Sciatic nerve (tissue), 2 donors: ENCODE measurements around the gene DNAL4. TPM values are rescaled to one million over a fixed set of nuclear protein-coding genes. Genes with fewer than 3 reads are reported as not detected.
A peak's percentile ranks its signal among the peaks of the same experiment; 100 is the strongest.

Source experiments
- ATAC-seq: fragments of 200-7000 bp; cut with Tn5 transposase; one replicate; pipeline ENCODE4 v1.9.1; 2020; ENCODE audit warnings: mild to moderate bottlenecking, moderate library complexity
- DNase-seq: peaks from one replicate; pipeline ENCODE4 v3.0.0-alpha.2; 2020; ENCODE audit warnings: low spot score
- intact Hi-C: fragments of 100-400 bp; cut with DNase I; formaldehyde crosslinking; loops from one replicate; pipeline ENCODE4 v1.14.2; 2022
- total RNA-seq: library from RNA; stranded (reverse); fragmentation: NEBNext Ultra II Directional; extraction: Animal tissue kit (Norgen Biotek cat#: 25700); gene quantifications from one replicate; pipeline ENCODE4 v1.2.1, GENCODE V29; 2021
- donor health status: DM: no; HTN: no; CAD: no.
- donor health status: DM: no; HTN: no; CAD: no.

The DNAL4 gene
- total RNA-seq, 1 donor from 2014 or later, result 11.1 TPM

DNA sequence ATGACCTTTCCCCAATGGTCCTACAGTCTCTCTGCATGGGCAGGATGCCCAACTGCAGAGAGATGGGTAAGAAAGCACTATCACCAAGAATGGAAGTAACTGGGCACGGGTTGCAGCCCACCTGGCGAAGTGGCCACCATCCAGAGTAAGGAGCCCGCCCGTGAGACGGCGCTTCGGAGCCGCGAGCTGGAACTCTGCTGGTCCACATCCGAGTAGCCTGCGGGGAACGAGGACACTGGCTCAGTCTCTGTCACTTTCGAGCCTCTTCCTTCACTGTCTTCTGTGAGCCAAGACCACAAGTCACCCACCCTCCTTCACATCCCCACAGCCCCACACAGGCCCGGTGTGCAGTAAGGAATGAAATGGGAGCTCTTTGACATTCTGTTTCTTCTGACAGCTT lies 43.8 kb downstream of the DNAL4 start:
- no peak for ATAC-seq
- intact Hi-C loops, result no loop called here
- DNase-seq, result no peak

DNA sequence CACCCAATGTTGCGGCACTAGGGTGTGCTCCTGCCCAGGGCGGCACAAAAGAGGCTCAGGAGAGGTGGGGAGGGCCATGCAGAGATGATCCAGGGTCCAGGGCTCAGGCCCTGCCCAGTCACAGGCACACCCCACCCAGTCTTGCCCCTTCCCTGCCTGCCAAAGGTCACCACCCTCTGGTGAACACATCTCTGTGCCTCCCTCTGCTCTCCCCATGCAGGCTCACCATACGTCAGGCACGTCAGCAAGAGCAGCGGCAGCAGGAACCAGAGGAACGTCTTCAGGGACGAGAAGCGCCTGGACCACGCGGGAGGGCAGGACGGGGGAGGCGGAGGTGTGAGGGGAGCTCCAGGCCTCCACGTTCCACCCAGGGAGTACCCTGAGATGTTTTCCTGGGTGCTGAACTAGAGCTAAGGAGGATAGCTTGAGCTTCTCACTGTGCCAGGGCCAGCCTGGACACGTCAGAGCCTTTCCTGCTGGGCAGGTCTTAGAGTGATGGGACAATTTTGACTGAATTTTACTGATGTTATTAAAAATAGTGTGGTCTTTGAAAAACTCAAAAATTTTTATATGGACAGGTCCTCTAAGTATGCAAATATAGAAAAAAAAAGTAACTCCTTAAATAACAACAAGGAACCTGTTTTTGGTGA lies 45.3 kb downstream of the DNAL4 start:
- DNase-seq (no peak), ATAC-seq (no peak)
- intact Hi-C loops, result no loop called here

DNA sequence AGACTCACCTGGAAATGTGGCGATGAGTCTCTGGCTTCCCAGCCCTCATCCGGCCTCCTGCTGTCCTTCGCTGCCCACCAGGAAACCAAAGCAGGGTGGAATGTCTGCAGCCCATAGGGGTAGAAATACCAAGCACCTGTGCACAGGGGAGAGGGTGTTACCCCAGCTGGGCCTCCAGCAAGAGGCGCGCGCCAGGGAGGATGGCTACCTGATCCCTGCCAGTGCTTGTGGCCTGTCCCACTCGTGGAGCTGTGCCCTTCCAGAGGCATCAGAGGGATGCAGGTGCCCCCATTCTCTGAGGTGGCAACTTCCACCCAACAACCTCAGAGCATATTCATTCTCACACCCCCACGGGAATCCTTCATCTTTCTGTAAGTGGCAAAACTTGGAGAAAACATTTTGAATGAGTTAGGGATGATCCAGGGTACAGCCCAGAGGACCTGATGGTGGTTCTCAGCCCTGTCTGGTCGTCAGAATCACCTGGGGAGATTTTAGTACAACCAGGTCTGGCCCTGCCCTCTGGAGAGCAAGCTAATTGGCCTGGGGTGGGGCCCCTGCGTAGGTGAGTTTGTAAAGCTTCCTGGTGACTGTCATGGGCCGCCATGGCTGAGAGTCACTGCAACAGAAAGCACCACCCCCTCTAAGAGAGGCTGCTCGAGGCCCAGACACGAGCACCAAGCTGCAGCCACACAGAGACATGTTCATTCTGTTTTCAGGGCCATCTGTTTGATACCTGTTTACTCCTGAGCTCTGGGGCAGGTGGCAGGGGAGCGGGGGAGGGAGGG lies 48.1 kb downstream of the DNAL4 start:
- ATAC-seq, result no peak
- intact Hi-C loops, result no loop called here
- DNase-seq, result no peak

DNA sequence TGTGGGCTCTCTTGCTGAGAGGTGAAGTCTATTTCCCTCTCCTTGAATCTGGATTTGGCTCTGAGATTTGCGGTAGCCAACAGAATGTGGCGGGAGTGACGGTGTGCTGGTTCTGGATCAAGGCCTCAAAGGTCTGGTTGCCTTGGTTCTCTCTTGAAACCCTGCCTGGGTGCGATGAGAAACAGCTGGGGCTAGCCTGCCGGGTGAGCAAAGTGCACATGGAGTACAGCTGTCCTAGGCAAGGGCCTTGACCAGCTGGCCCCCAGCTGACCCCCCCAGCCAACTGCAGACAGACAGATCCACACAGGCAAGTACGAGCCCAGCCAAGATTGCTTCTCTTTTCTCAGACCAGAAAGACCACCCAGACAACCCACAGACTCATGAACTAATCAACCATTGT lies 49.0 kb downstream of the DNAL4 start:
- no peak for DNase-seq
- intact Hi-C loops, result no loop called here
- ATAC-seq, result no peak

DNA sequence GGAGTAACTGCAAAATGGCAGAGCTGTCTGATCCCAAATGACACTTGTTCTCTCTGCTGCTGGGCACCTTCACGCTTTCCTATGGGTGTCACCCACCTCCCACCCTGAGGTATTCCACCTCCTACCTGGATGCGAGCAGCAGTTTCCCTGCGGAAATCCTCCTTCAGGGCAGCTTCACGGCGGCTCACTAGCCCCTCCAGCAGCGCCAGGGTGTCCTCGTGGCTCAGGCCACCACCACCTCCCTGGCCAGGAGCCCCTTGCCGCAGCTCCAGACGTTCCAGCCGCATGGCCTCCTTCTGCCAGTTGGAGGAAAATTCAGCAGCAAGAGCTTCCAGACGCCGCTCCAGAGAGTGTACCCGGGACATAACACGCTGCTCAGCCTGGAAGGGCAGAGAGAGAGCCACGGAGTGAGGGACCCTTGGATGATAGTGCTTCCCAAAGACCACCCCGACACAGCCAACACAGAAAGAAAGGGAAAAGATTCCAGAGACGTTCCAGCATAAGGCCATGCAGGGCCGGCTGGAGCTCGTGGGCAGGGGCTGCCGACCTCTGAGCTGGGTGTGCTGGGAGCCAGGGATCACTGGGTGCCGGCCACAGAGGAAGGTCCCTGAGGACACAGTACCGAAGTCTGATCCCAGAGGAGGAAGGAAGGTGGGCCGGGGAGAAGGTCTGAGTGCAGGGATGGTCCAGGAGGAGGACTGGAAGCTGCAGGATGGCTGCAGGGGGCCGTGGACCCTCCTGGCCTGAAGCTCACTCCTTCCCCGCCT lies 51.6 kb downstream of the DNAL4 start:
- no peak for DNase-seq
- intact Hi-C loops, result no loop called here
- no peak for ATAC-seq

DNA sequence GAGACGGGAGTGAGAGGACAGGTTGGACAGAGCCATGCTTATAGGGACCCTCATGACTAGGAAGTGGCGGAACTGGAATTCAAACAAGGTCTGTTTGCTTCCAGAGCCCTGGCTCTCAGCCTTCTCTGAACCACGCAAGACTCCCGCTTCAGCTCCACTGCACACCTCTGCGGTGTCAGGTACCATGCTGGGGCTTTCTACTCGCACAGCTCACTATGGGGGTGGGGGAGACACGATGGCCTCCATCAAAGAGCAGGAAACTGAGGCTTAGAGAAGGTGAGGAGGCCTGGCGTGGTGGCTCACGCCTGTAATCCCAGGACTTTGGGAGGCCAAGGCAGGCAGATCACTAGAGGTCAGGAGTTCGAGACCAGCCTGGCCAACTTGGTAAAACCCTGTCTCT lies 52.4 kb downstream of the DNAL4 start:
- DNase-seq (no peak), ATAC-seq (no peak)
- intact Hi-C loops, result no loop called here

DNA sequence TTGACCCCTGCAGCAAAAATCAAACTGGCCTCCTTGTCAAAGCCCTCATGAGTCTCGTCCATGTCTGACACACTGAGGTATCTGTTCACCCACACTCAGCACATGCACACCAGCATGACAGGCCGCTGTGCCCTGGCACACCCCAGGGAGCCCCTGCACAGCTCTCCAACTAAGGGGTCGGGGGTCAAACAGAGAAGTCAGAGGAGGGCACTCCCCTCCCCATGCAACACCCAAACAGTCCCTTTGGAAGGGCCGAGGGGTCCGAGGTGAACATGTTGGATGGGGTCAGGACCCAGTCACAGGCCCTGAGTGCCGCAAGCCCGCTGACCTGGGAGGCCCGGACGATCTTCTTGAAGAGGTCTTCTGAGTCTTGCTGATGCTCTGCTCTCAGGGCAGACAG lies 52.8 kb downstream of the DNAL4 start:
- no peak for ATAC-seq
- DNase-seq, result no peak
- intact Hi-C loops, result no loop called here

DNA sequence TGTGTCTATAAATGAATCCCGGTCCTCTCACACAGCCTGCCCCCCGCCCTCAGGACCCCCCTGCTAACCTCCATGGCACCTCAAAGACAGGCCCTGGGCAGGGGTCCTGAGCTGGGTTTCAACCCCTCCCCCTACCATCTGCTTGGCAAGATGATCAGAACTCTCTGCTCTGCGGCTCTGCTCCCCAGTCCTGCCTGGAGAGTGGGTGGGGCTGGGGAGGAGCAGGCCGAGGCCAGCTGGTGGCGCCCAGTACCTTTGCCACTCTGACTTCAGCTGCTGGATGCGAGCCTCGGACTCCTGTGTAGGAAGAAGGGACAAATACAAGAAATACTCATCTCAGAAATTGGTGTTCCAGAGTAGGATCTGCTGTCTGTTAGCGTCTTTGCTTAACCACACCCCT lies 53.2 kb downstream of the DNAL4 start:
- ATAC-seq, result no peak
- intact Hi-C loops, result no loop called here
- DNase-seq, result no peak

DNA sequence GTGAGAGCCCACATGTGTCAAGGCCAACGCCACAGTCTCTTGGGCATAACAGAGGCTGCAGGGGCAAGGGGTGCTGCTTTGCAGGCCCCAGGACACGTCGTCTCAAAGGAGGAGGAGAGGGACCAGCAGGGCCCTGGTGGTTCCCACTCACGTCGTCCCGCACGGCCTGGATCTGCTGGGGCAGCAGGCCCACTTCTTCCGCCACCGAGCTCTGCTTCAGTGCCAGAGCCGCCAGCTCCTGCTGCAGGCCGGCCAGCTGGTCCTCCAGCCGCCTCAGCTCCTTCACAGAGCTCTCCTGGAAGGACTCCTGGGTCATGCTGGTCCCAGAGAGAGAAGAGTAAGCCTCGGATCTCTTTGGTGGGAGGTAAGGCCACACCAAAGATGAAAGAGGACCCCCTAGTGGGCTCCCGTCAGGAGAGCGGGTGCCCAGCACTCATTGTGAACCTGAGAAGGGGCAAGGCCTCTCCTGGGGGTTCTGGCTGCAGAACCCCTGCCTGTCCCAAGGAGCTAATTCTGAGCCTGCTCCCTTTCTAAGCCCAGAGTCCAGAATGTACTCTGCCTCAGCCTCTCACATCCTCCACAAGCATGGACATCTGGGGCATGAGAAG lies 53.7 kb downstream of the DNAL4 start:
- no peak for DNase-seq
- no peak for ATAC-seq
- intact Hi-C loops, result no loop called here

DNA sequence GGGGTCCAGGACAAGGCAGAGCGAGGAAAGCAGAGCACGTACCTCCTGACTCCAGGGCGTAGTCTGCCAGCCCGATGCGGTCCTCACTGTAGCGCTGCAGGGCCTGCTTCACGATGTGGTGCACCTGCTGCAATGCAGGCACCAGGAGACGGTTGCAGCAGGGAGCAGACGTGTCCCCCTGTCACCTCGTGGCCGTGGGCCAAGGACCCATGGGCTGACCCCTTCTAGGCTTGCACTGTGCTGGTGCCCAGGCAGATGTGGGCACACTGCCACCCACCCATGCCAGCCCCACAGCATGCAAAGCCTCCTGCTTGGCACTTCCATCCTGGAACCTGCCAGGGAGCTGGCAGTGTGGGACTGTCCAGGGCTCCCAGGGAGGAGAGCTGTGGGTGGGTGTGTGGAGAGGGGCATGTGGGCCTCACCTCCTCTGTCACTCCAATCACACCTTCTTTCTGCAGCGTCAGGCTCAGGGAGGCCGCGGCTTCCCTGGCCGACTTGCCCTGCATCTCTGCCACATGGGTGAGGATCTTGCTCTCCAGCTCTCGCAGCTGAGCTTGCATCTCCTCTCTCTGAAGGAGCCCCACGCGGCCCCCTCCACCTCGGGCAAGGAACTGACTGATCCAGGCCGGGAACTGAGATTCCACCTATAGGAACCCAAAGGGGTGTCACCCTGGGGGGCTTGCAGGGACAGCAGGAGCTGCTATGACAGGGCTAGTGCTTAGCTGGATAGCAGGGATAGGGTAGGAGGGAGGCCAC lies 54.5 kb downstream of the DNAL4 start:
- intact Hi-C loops, result no loop called here
- DNase-seq, result no peak
- no peak for ATAC-seq

DNA sequence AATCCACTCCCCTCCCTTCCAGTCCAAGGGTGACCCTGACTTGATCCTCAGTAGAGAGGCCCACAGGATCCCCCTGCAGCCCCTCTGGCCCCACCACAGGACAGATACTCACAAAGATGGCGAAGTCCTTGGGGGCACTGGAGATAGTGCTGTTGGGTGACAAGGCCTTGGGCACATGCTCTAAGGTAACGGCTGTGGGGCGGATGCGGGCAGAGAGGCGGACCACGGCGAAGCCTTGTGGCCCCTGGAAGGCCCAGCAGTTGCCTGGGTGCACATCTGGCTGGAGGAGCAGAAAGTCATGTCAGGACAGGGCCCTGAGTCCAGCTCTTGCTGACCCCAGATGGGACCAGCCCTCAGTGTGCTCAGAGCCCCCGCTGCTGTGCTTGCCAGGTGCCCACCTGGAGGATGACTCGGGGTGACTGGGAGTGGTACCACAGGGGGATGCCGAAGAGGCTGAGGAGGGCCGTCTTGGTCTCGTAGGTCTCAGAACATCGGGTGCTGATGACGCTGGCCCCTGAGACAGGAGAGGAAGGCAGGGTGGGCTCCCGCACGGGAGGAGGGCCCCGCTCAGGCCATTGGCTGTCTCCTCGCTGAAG lies 55.4 kb downstream of the DNAL4 start:
- intact Hi-C loops, result no loop called here
- DNase-seq (no peak), ATAC-seq (no peak)

DNA sequence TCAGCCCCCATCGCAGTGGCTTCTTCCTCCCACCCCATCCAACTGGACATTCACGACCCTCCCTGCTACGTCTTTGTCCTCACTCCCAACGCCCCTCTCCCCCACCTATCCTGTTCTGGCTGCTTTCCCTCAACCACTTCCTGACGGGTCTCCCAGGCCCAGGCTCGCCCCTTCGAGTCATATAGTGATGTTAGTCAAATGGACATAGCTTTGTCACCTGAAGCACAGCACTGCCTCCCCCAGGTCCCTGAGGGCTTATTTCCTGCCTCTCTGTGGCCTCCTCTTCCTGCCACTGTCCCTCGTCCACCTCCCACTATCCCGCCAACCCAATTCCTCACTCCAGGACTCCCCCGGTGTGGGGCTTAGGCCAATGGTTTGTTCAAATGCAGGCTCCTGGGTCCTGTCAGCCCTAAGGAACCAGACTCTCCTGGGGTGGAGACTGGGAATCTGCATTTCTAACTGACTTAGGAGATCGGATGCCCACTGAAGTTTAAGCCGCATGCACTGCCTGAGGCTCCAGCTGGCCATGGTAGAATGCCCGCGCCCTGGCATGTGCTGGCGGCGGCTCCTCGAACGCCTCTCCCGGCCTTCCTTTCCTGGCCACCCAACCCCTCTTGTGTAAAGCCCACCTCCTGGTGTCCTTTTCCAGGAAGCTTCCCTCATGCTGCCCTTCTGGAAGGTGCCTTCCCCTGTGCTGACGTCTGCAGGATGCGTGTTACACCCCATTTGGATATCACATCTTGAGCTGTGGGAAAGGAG lies 56.5 kb downstream of the DNAL4 start:
- DNase-seq (no peak), ATAC-seq (no peak)
- intact Hi-C loops, result no loop called here

DNA sequence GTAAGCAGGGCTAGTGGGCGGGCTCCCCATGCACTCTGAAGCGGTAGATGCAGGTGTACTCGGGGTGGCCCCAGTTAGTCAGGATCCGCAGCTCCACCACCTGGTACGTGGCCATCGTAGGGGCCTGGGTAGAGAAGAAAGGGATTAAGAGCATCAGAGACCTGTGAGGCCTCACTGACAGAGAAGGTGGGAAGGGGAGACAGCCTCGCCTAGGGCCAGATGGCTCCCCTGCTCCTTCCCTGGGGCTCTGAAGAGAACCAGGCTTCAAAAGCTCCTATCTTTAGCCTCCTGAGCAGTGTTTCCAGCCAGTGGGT lies 57.7 kb downstream of the DNAL4 start:
- no peak for DNase-seq
- intact Hi-C loops, result no loop called here
- no peak for ATAC-seq

DNA sequence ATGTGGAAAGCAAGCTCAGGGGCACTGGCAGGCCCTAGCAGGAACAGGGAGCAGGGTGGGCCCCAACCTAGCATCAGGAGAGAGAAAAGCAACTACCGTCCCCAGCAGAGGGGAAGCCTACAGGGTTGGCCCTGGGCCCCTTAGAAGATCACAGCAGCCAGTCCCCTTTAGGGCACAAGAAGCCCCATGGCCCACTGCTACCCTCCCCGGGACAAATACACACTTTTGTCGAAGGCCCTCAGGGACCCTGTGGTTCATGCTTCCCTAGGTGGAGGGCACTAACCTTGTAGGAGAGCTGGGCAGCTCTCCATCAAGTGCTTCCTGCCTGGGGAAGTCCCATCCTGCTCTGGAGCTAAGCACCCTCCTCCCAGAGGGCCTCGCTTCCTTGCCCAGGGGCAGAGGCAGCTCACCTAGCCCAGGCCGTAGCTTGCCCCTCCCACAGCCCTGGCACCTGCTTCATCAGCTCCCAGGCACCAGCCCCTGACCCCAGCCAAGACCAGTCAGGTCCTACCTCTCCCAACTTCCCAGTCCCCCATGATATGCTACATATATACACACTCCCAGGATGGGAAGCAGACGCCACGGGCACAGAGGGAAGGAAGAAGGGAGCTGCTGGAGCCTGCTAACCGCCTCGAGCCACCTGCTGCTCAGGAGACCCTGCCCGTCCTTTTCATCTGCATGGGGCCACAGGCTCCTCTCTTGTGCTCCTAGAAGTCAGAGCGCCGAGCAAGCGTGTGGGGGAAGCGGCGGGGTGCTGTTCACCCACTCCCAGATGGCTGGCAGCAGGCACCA lies 58.3 kb downstream of the DNAL4 start:
- intact Hi-C loops, result no loop called here
- ATAC-seq, result no peak
- no peak for DNase-seq

DNA sequence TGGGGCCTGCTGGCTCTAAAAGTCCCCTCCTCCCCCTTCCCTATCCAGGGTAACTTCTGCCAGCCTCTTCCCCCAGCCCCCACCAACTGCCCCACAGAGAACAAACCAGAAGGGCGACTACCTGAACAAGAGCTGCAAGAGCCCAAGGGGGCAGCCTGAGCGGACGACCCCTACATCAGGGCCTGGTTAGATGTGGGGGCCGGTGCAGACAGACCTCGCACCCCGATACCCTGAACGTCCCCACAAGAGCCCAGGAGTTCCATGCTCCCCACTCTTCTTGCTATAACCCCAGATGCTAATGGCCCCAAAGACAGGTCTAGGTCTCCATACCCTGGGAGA lies 58.8 kb downstream of the DNAL4 start:
- intact Hi-C loops, result no loop called here
- no peak for ATAC-seq
- DNase-seq, result no peak

DNA sequence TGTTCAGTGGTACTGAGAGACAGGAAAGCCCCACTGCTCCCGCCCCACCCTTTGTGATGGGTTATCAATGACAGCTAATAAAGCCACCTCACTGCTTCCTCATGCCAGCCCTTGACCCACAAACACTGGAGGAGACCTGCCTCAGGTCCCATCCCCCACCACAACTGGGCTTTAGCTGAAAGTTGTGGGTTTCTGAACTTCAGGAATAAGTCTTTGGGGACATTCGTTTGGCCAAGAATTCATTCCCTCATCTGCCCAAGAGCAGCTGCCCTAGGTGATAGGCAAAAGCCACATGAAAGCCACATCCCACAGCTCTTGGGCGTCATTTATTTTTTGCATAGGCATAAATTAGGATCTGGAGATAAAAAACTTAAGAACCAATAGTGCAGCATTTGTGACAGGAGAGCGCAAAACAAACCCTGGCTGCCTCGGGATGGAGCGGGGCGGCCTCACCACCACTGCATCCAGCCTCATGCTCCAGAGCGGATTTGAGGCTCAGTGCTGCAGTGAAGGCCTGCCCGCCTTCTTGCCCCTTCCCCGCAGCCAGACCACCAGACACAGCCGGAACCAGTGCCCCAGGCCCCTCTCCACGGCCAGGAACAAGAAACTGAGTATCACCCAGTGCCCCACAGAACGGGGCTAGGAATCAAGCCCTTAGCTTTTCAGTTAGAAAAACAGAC lies 59.4 kb downstream of the DNAL4 start:
- ATAC-seq, result no peak
- no peak for DNase-seq
- intact Hi-C loops, result no loop called here

DNA sequence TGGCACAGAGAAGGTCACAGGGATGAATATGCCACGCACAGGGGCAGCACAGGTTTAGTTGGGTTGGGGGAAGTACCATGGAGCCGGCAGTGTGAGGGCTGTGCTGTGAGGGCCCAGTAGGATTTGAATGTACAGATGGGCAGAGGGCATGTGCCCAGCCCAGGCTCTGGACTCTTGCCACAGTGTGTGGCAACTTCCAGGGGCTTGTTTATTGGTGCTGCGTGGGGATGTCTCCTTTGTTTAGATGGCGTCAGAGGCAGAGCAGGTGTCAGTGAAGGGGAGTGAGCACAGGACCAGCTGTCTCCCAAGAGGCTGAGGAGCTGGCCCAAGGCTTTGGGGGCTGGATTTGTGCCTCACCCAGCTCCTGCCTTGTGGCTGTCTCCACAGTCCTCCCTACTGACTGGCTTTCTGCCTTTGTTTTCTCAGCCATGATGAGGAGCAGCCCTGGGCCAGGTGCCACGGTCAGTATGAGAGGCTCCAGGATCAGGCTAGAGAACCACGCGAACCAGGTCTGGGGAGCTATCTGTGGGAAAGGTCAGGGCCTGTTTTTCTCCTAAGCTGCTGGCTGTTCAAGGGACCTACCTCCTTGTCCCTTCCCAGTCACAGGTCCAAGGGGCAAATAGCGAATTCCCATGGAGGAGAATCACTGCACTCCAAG lies 60.1 kb downstream of the DNAL4 start:
- intact Hi-C loops, result no loop called here
- DNase-seq (no peak), ATAC-seq (peak; percentile 65)
